Measurements from ENCODE around the gene ITGB2.

DNA sequence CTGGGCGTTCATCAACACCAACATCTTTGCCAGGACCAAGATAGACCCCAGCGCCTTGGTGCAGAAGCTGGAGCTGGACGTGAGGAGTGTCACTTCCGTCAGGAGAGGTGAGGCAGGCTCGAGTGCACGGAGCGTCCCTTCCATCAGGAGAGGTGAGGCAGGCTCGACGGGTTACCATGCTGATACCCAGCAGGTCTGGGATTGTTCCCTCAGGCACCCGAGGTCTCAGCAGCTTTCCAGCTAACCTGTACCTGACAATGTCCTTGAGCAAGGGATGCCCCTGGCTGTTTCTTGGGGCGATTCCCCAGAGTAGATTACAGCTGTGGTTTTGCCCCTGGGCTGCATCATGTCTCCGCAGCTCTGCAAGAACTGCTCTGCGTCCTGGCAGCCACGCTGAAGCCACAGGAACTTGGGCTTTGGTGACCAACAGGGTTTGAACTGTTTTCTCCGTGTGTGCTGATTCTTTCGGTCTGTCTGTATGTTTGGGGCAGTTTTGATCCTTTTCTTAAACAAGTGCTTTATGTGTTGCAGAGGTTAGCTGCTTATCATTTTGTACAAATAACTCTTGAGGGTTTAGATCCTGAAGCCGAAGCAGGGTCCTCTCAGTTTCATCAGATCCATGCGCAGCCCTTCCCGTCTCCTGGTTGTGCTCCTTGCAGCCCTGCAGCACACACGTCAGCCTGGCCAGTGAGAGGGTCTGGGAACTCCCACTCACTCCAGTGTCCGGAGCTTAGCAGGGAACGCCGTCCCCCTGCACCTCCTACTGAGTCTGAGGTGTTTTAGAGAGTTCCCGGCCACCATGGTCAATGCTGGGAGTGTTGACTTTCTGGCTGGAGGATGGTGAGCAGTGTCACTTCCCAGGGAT, 23.2 kb upstream of the ITGB2 start:
- TF ChIP-seq, protein P1, sequence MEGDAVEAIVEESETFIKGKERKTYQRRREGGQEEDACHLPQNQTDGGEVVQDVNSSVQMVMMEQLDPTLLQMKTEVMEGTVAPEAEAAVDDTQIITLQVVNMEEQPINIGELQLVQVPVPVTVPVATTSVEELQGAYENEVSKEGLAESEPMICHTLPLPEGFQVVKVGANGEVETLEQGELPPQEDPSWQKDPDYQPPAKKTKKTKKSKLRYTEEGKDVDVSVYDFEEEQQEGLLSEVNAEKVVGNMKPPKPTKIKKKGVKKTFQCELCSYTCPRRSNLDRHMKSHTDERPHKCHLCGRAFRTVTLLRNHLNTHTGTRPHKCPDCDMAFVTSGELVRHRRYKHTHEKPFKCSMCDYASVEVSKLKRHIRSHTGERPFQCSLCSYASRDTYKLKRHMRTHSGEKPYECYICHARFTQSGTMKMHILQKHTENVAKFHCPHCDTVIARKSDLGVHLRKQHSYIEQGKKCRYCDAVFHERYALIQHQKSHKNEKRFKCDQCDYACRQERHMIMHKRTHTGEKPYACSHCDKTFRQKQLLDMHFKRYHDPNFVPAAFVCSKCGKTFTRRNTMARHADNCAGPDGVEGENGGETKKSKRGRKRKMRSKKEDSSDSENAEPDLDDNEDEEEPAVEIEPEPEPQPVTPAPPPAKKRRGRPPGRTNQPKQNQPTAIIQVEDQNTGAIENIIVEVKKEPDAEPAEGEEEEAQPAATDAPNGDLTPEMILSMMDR (conservative IDR thresholded peaks at IDR 0.05; ENCODE audit: low read length), result no peak
- TF ChIP-seq EZH2phosphoT487 (IDR thresholded peaks at IDR 0.05; ENCODE audit: borderline replicate concordance), result no peak

Measured in Loucy (cell line).